NCI-H2227 (cell line): ENCODE measurements around the gene SPSB1.

Experiments used
- DNase-seq: peaks from one replicate; lab custom pipeline; 2025; ENCODE audit not compliant: unreplicated experiment; lab: John Stamatoyannopoulos, UW

The SPSB1 gene

GRCh38 chr1:9292361-9293240 is at the start of gene SPSB1:
TSS of gene SPSB1 (plus strand) at chr1:9292894. CDS start at chr1:9355892, 62,998 bp downstream.
- DNase-seq, result peak; percentile 87

DNA sequence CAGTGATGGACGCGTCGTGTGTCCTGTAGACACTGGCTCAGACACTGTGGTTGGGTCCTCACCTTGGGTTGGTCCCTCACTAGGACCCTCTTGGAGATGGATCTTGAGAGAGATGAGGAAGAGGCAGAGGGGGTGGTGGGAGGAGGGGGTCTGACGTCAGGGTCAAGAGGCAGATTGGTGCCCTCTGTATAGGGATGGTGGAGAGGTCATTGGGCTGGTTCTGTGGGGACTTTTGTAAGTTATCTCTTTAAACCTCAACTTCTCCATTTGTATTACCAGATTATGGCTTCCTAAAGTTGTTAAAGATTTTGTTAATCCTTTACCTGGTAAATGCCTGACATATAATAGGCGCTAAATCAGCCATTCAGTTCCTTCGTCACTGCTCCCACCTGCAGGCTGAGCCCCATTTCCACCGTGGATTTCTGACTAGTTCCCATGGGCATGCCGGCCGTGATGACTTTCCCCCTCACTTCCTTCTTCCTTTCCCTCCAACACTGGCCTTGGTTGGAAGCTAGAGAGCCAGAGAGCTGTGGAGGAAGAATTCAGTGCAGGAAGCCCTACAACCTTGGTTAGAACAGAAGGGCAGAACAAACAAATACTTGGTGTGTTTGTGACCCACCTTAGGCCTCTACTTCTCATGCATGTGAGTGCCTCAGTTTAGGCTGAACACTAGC is 49.5 kb upstream of the SPSB1 start:
- DNase-seq, result no peak

- DNase-seq, result no peak
Measured at GRCh38 chr1:9244501-9245229, 48.0 kb upstream of the SPSB1 start.

GRCh38 chr1:9245230-9245619 is 47.5 kb upstream of the SPSB1 start:
- no peak for DNase-seq

DNA sequence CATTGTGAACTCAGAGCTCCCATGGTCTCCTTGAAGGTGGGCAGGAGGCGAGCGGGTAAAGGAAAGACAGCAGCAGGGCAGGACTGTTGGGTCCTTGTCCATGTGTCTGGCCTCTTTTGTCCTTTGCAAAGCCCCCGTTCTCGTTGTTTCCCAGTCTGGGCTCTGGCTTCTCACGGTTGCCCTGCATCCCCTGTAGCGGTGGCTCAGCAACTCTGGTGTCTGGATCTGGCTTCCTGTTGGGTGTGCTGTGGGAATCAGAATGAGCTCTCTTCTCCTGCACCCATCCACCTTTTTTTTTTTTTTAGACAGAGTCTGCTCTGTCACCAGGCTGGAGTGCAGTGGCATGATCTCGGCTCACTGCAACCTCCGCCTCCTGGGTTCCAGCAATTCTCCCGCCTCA is 47.0 kb upstream of the SPSB1 start:
- DNase-seq, result no peak

DNA sequence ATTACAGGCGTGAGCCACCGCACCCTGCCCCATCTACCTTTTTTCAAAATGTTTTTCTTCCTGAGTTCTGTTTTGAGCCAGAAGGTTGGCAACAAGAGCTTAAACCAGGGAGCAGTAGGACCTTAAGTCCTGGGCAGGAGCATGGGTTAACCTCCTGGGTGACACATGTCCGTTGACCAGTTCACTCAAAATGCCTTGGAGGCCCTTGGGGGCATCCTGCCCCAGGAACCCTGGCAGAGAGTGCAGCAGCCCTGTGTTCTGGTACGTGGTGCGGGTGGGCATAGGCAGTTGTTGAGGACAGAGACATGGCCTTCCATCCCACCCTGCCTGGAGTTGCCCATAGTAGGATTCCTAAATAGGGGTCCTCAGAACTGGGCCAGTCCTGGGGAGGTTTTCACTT is 46.5 kb upstream of the SPSB1 start:
- no peak for DNase-seq

DNA sequence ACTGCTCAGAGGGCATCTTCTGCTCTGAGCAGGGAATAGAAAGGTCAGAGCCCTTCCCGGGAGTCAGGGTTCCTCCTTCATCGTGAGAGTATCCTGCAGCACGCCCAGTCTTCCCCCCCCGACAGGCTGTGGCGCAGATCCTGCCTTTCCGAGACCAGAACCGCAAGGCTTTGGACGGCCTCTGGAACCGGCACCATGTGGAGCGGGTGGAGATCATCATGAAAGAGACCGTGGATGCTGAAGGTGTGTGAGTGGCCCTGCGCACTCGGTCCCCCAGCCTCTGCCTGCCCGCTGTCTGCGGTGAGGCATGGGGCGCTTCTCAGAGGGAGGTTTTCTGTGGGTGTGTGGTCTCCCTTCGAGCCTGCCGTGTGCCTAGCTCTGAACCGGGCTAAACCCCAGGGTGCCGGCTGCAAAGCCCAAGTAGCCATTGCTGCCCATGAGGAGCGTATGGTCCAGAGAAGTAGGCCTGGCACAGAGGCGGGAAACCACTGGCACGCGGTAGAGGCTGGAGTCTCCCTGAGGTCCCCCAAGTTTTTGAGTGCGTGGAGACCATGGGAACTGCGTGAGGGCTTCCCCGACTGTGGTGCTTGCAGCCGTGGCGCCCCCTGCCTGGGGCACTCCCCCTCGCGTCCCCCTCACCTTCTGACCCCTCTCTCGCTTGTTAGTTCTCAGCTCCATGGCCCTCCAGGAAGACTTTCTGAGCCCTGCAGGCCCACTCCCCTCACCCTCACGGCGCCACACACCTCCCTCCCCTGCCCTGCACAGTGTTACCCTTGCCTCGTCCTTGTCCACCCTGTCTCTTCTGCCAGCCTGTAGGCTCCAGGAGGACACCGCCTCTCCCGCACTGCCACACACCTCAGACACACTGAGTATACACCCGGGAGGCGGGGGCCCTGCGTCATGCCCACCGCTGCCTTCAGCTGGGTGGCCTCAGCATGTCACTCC is 45.6 kb upstream of the SPSB1 start:
- DNase-seq, result no peak

DNA sequence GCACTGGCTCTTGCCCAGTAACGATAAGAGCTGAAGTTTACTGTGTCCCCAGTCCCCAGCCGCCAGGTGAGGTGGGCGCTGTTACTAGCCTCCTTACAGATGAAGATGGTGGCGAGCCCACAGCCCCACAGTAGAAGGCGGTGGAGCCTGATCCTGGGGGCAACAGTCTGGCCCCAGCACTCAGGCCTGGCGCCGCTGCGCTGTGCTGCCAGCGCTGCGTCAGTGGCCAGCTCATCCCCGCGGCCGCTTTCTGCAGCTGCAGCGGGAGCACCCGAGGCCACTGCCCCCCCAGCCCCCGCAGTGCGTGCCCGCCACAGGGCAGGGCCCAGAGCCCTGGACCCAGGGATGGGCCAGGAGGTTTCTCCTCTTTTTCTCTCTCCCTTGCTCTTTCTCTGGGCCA is 44.8 kb upstream of the SPSB1 start:
- DNase-seq, result no peak

DNA sequence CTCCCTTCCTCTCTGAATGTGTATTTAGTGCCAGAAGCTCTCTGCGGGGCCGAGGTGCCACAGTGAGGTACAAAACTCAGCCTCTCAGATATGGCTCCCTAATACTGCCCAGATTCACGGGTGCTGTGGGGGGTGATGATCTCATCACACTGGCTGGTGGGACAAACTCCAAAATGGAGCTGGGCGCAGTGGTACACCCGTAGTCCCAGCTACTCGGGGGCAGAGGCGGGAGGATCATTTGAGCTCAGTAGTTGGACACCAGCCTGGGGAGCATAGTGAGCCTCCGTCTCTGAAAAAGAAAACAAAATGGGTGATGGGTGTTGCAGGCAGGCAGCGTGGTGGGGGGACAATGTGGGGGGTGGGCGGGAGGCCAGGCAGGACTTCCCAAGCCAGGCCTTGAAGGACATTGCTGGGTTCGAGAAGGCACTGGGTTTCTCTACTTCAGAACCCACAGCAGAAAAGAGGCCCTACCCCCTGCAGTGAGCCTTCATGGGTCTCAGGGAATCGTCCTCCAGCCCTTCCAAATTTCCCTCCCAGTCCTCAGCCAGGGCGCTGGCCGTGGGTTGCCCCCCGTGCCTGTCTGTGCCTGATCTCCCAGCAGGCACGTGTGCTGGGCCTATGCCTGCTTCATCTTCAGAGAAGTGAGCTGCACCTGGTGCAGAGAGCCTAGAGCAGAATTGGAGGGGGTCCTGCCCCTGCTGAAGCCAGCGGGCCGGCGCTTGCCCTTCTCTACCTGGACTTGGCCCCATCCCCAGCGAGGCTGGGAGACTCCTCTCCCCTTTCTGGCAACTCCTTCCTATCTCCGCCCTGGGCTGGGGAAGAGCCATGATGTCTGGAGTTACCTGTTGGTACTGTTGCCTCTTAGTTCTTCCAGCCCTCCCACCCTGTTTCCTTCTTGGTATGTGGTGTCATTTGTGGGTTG is 44.1 kb upstream of the SPSB1 start:
- DNase-seq, result no peak

DNA sequence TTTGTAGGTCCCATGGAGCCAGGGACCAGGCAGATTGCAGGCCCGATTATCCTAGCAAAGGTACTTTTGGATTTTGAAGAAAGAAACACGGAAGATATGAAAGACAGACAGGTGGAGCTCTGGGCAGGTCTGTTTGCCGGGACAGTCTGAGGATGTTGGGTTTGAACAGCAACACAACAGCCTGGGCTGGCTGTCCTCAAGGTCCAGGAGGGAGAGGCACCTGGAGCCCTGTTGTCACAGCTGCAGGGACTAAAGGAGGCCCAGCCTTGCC is 43.5 kb upstream of the SPSB1 start:
- DNase-seq, result no peak

GRCh38 chr1:9249534-9250410 is 42.9 kb upstream of the SPSB1 start:
- DNase-seq, result peak; percentile 43

GRCh38 chr1:9250411-9251381 is 42.0 kb upstream of the SPSB1 start:
- DNase-seq, result peak; percentile 28

DNA sequence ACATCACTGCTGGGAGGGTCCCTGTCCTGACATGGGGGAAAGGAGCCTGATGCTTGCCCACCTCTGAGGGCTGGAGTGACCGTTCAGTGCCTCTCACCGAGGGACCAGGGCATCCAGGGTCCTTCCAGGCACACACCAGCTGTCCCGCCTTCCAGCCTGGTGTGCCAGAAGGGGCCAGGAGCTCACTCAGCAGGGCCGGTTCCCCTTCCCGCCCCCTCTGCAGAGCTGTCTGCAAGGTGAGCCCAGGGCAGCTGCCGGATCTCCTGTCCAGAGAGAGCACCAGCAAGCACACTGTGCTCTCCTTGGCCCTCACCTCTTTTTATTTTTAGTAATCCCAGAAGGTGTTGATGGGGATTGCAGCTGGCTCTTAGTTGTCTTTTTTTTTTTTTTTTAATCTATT is 41.2 kb upstream of the SPSB1 start:
- DNase-seq, result peak; percentile 24

- peak; percentile 86 for DNase-seq
Measured at GRCh38 chr1:9253004-9253403, 39.7 kb upstream of the SPSB1 start.

DNA sequence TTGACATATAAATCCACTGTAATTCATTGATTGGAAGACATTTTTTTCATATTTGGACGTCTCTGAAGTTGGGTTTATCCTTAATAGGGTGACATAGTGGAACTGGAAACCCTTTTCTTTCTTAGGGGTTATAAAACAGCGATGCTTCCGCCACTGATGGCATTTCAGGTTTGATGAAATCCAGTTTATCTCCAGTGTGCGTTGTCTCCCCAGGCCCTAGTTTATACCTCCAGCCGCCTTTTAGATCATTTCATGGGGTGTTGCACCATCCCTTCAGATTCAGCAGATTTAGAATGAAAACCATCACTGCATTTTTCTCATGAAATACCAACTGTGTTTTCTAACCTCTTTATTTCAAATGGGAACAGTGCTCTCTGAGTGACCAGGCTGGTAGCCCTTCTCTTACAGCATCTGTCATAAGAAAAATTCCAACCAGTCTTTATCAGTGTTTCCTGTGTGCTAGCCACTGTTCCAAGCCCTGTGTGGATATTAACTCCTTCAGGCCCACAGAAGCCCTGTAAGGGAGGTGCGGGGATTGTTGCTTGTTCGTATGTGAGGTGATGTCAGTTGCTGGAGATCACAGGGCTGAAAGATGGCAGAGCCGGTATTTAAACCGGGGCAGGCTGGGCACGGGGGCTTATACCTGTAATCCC is 39.1 kb upstream of the SPSB1 start:
- peak; percentile 32 for DNase-seq

DNA sequence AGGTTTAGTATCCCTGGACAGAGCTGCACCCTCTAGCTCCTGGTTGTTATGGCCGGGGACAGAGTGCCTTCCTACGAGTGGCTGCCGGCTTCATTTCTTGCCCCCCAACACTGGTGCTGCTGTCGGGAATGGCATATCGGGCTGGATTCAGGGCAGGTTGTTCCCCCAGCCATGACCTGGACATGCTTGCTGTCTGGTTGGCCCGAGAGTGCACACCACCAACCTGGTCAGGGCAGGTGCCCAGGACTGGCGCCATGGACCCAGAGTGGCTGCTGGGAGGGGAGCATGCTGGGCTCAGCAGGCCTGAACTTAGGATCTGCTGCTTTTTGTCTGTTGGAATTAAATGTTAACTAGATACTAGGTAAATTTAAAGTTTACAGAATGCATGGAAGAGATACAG is 36.4 kb upstream of the SPSB1 start:
- no peak for DNase-seq

DNA sequence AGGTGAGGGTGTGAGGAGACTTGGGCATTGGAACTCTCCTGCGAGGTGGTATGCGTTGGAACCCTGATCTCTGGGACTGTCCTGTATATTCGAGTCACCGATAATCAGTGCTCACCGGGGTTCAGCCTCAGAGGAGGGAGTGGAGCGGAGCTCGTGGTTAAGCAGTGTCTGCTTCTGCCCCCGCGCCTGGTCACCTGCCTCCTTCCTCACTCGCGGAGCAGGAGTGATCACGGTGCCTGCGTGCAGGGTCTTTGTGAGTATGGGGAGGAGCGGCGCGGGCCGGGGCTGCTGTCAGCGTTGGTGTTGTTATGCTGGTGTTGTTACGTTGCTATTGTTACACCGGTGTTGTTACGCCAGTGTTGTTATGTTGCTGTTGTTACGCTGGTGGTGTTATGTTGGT is 34.8 kb upstream of the SPSB1 start:
- no peak for DNase-seq
